GM19463 (cell line): ENCODE measurements around the gene LGMN.

ENCODE experiments used
- ATAC-seq: cut with Tn5 transposase; IDR thresholded peaks from one replicate; pipeline ENCODE4 v1.9.1; 2021; ENCODE audit warnings: mild to moderate bottlenecking, moderate library complexity; ENCODE audit not compliant: unreplicated experiment

Gene LGMN

DNA sequence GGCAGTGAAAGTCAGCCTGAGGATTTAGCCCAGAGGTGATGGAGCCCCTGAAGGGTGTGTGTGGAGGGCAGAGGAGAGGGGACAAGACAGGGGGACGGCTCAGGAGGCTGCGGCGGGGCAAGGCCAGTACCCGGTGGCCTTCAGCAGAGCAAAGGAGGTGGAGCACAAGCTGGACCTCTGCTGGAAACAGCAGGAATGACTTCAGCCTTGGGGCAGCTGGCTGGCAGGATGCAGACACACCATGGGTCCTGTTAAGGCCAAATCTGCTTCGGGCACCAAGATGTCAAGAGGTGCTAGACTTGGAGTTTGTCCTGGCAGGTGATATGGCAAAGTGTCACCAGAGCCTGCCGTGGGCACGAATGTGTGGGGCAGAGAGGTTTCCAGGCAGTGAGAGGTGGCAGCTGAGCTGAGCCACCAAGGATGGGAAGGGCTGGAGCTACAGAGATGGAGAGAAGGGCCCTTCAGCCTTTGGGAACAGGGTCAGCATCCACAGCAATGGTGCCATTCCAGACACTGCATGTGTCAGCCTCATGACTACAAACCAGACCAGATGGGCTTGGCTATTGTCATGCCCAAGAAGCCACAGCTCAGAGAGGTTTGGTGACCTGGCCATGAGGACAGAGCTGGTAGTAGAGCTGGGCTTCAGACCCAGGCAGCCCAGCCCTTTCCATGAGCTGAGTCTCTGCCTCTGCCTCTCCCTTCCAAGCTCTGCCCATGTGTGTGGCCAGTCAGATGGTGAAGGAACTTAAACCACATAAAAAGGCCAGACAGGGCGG is 91.9 kb downstream of the LGMN start:
- ATAC-seq = no peak

DNA sequence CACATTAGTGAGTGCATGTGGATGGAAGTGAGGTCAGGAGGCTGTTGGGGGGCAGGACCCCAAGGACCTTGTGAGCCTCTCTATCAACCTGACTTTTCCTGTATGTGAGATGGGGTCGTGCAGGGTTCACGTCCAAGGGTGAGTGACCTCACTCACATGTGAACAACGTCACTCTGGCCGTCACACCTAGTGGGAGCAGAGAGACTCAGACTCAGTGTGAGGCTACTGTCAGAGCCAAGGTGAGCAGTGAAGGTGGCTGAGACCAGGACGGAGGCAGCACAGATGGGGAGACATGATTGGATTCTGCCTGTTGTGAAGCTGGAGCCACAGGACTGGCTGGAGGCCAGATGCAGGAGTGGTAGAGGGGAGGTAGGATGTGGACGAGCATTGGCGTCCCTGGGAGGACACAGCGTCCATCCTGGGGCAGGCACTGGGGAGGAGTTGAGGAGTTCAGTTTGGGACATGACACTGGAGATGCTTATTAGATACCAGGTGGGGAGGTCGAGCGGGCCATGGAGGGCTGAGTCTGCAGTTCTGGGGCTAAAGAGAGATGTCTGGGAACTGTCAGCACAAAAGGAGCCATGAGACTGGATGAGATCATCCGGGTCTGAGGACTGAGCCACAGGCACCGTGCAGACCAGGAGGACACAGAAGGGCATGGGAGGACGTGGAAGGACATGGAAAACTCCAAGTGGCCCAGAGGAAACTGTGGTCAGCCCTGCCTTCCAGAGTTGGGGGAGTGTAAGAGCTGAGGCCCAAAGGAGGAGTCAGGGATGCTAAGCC is 92.8 kb downstream of the LGMN start:
- ATAC-seq = no peak

DNA sequence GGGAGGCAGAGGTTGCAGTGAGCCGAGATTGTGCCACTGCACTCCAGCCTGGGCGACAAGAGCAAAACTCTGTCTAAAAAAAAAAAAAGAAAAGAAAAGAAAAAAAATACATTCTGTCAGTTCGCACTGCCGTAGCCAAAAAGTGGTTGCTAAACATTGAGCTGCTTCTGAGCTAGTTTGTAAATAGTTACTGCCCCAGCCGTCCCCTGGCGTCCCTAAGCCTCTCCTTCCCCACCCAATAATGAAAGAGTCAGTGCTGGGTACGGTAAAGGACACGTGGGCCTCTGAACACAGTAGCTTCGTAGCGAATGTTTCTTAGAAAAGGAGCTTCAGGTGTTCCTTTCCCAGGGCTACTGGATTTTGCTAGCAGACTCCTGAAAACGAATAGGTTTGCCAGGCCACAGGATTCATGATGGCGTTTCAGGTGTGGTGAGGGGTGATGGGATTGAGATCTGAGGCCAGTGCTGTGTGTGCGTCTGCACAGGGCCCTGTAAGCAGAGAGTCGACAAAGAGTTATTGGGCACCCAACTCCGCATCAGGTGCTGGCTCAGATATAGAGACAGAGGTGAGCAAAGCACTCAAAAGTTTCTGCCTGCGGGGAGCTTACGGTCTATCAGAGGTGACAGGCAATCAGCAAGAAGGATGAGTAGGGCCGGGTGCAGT is 94.1 kb downstream of the LGMN start:
- no peak for ATAC-seq
